Suprapubic skin (tissue), 4 donors: ENCODE results near the gene STX16. TPM values are rescaled to one million over a fixed set of nuclear protein-coding genes. Genes with fewer than 3 reads are reported as not detected.
"Not testable (repeated sequence)": the region's sequence is repeated elsewhere in the genome, so short reads cannot be mapped to it uniquely, and the experiment has no call there.

Experiments
- DNase-seq, 2 donors: peaks; one replicate each; pipeline ENCODE4 v3.0.0-alpha.2; 2019; ENCODE audit warnings: low spot score in 2 of 2
- H3K27ac ChIP-seq: fragments of 200-600 bp; sonication (generic); one replicate; pipeline ENCODE4 v1.5.1; 2019
- H3K27me3 ChIP-seq: fragments of 200-600 bp; sonication (generic); one replicate; pipeline ENCODE4 v1.5.1; 2019
- H3K36me3 ChIP-seq: fragments of 200-600 bp; sonication (generic); one replicate; pipeline ENCODE4 v1.5.1; 2019
- H3K4me1 ChIP-seq: fragments of 200-600 bp; sonication (generic); one replicate; pipeline ENCODE4 v1.5.1; 2019
- H3K4me3 ChIP-seq: fragments of 200-600 bp; sonication (generic); one replicate; pipeline ENCODE4 v1.5.1; 2019; ENCODE audit warnings: mild to moderate bottlenecking
- H3K9me3 ChIP-seq: fragments of 200-600 bp; sonication (generic); one replicate; pipeline ENCODE4 v1.5.1; 2019
- CTCF ChIP-seq, 2 donors: fragments of 200-600 bp in 1 of 2; fragments of 450-650 bp in 1 of 2; sonication (generic) in 1 of 2; IDR thresholded peaks; one replicate each; pipeline ENCODE4 v1.5.1; 2016 to 2019; ENCODE audit warnings: antibody characterized with exemption in 2 of 2, mild to moderate bottlenecking in 1 of 2, moderate library complexity in 1 of 2
- EP300 ChIP-seq: sonication (generic); formaldehyde crosslinking; IDR thresholded peaks from one replicate; pipeline ENCODE4 v1.6.1; 2017; ENCODE audit warnings: antibody characterized with exemption
- POLR2A ChIP-seq, 2 donors: fragments of 450-650 bp; IDR thresholded peaks; one replicate each; pipeline ENCODE4 v1.6.1; 2017; ENCODE audit warnings: antibody characterized with exemption in 2 of 2, mild to moderate bottlenecking in 2 of 2, moderate library complexity in 2 of 2
- POLR2AphosphoS5 ChIP-seq, 3 donors: sonication (generic); formaldehyde crosslinking; IDR thresholded peaks; one replicate each; pipeline ENCODE4 v1.6.1; 2017; ENCODE audit warnings: antibody characterized with exemption in 3 of 3
- WGBS: methylation state at CpG from one replicate; pipeline ENCODE4 v1.1.5; 2018; 5-methylcytosine and 5-hydroxymethylcytosine counted together
- total RNA-seq, 4 donors: library from RNA; depleted of rRNA; stranded (reverse); fragments of >200 nt; gene quantifications; one replicate each; pipeline ENCODE4 v1.1.0, GENCODE V29; 2016

STX16 gene
- total RNA-seq, 4 donors from 2014 or later: 35.6 to 138 (median 50.9) TPM

DNA sequence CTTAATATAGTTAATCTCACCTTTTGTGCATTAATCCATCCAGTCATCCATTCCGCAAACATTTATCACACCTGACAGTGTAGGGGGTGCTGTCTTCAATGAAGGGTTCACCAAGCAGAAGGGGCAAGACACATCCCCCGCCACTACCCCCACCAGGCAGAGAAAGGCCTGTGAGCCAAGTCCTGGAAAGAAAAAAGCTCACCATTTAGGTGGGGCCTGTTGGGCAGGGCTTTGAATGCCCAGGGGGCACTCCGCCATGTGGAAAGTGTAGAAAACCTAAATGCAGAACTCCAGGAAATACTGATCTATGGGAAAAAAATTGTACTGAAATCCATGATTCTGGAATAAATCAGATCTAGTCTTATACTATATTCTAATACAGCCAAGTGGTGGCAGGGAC is 4.8 kb upstream of the STX16 start:
- 94% methylated on average over 3 of the region's 3 CpGs for WGBS

DNA sequence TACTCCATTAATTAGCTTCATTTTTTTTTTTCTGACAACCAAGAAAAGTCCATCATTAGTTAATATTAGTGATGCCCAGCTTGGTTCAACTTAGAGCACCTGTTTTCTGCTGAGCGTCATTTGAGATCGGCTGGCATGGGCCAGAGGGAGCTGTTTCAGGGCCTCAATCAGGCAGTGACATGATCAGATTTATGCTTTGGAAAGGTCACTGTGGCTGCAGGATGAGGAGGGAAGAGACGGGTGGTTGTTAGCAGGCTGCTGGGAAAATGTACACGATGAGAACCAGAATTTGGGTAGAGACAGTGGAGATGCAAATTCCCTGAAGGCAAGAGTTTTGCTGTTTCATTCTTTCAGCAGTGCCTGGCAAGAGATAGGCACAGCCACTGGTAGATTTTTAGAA is 4.4 kb upstream of the STX16 start:
- Histone ChIP-seq H3K4me1 (peaks cover 25% of the 10 kb centered on the region), H3K27ac (no peak overlapping the region), H3K27me3 (no peaks in the 10 kb centered on the region), H3K9me3 (no peaks in the 10 kb centered on the region), H3K36me3 (no peaks in the 10 kb centered on the region), H3K4me3 (no peak overlapping the region)
- DNase-seq: no peak
- TF ChIP-seq EP300: no peak
- no peak for TF ChIP-seq POLR2AphosphoS5 (IDR thresholded peaks at IDR 0.05)
- no peak for TF ChIP-seq POLR2A (IDR thresholded peaks at IDR 0.05)
- no peak for TF ChIP-seq CTCF (IDR thresholded peaks at IDR 0.05)
- WGBS: 77% methylated on average over 4 of the region's 4 CpGs

More for the DNA sequence above, 4.8 kb upstream of the STX16 start:
- Histone ChIP-seq H3K9me3 (no peaks in the 10 kb centered on the region), H3K36me3 (no peaks in the 10 kb centered on the region), H3K27me3 (no peaks in the 10 kb centered on the region), H3K4me3 (no peak overlapping the region), H3K27ac (no peak overlapping the region), H3K4me1 (peaks cover 25% of the 10 kb centered on the region)
- no peak for DNase-seq
- no peak for TF ChIP-seq CTCF (IDR thresholded peaks at IDR 0.05)
- no peak for TF ChIP-seq POLR2AphosphoS5 (IDR thresholded peaks at IDR 0.05)
- TF ChIP-seq EP300: no peak
- TF ChIP-seq POLR2A (IDR thresholded peaks at IDR 0.05): no peak

- no peaks in the 10 kb centered on the region for H3K27me3 ChIP-seq
- no peaks in the 10 kb centered on the region for H3K36me3 ChIP-seq
- TF ChIP-seq POLR2AphosphoS5 (IDR thresholded peaks at IDR 0.05) (no peak), POLR2A (IDR thresholded peaks at IDR 0.05) (no peak), EP300 (no peak), CTCF (IDR thresholded peaks at IDR 0.05) (no peak)
- DNase-seq: peak in 1 of 2 donors; percentile 31
- H3K9me3 ChIP-seq: no peaks in the 10 kb centered on the region
- H3K4me3 ChIP-seq: no peak overlapping the region
- 75% methylated on average over 7 of the region's 7 CpGs for WGBS
- no peak overlapping the region for H3K27ac ChIP-seq
- H3K4me1 ChIP-seq: peaks cover 25% of the 10 kb centered on the region
Measured at GRCh38 chr20:58647162-58647795, 3.8 kb upstream of the STX16 start.

DNA sequence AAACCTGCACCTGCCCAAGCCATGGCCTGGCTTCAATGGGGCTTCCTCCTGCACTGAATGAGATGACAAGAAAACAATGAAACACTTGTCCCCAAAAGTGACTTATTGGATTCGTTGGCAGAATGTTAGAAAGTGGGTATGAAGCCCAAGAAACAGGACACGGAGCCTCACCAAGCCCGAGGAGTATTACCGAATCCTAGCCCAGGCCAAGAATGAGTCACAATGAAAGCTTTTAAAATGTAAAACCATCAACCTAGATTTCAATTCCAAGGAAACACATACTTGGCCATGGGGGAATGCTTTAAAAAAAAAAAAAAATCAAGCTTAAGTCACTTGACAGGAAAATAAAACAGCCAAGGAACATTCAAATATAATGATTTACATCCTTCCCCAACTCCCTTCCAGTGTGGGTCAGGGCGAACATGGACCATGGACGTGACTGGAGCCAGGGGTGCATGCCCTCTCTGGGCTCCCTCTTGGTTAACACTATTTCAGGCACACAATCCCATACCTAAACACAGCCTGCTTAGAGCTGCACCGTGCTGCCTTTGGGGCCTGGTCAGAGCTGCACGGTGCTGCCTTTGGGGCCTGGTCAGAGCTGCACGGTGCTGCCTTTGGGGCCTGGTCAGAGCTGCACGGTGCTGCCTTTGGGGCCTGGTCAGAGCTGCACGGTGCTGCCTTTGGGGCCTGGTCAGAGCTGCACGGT is 3.1 kb upstream of the STX16 start:
- WGBS: 48% methylated on average over 7 of the region's 12 CpGs
- peak in 1 of 2 donors; percentile 60 for DNase-seq
- no peak overlapping the region for H3K27ac ChIP-seq

DNA sequence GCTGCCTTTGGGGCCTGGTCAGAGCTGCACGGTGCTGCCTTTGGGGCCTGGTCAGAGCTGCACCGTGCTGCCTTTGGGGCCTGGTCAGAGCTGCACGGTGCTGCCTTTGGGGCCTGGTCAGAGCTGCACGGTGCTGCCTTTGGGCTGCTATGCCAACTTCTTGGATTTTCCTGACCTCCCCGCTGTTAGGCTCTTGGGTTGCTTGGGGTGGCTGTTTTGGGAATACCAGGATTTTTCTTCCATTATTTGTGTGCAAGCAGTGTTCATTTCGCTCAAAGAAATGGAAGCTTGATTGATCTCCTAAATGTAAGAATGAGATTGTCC is 2.6 kb upstream of the STX16 start:
- not testable (repeated sequence) for H3K27me3 ChIP-seq, DNase-seq, H3K4me3 ChIP-seq, H3K36me3 ChIP-seq, H3K9me3 ChIP-seq, H3K27ac ChIP-seq
- WGBS: 100% methylated on average over 3 of the region's 6 CpGs
- peaks cover 34% of the 10 kb centered on the region for H3K4me1 ChIP-seq

More for the DNA sequence above, 3.1 kb upstream of the STX16 start:
- Histone ChIP-seq H3K27me3 (no peaks in the 10 kb centered on the region), H3K4me3 (no peak overlapping the region), H3K4me1 (peaks cover 29% of the 10 kb centered on the region), H3K36me3 (no peaks in the 10 kb centered on the region), H3K9me3 (no peaks in the 10 kb centered on the region)
- TF ChIP-seq POLR2AphosphoS5 (IDR thresholded peaks at IDR 0.05) (no peak), POLR2A (IDR thresholded peaks at IDR 0.05) (no peak), CTCF (IDR thresholded peaks at IDR 0.05) (no peak), EP300 (no peak)
